Breast epithelium (tissue), 3 donors: Measurements from ENCODE around the gene FTO.

Source experiments
- CTCF ChIP-seq, 3 donors: fragments of 450-650 bp; IDR thresholded peaks; one replicate each; pipeline ENCODE4 v1.5.1; 2016 to 2017; ENCODE audit warnings: antibody characterized with exemption in 3 of 3, mild to moderate bottlenecking in 3 of 3, moderate library complexity in 3 of 3
- POLR2A ChIP-seq: fragments of 450-650 bp; IDR thresholded peaks from one replicate; pipeline ENCODE4 v1.6.1; 2016; ENCODE audit warnings: antibody characterized with exemption, mild to moderate bottlenecking, moderate library complexity

GRCh38 chr16:54174750-54175149 lies 470.8 kb downstream of the FTO start:
- no peak for TF ChIP-seq POLR2A
- TF ChIP-seq CTCF (IDR thresholded peaks at IDR 0.05), result no peak
